SK-N-MC (cell line): ENCODE measurements around the gene SERPINE1.

Experiments
- EZH2 ChIP-seq: fragments of 200-600 bp; sonication (generic); IDR thresholded peaks from one replicate; pipeline ENCODE4 v1.6.1; 2017; ENCODE audit warnings: antibody characterized with exemption
- FOXP2 ChIP-seq: optimal IDR thresholded peaks from 2 replicates; pipeline ENCODE3; 2011; ENCODE audit warnings: mild to moderate bottlenecking, moderate library complexity; ENCODE audit not compliant: insufficient read depth; ENCODE audit errors: extremely low read length, control extremely low read depth
- POLR2AphosphoS5 ChIP-seq: IDR thresholded peaks from 2 replicates; pipeline ENCODE4 v1.6.1; 2012; ENCODE audit warnings: mild to moderate bottlenecking, low read depth, low read length, borderline replicate concordance

DNA sequence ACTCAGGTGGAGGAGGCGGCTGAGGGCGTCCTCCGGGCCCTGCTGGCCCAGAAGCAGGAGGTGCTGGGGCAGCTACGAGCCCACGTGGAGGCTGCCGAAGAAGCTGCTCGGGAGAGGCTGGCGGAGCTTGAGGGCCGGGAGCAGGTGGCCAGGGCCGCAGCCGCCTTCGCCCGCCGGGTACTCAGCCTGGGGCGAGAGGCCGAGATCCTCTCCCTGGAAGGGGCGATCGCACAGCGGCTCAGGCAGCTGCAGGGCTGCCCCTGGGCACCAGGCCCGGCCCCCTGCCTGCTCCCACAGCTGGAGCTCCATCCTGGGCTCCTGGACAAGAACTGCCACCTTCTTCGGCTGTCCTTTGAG is 38.9 kb upstream of the SERPINE1 start:
- TF ChIP-seq POLR2AphosphoS5 (no peak), EZH2 (no peak), FOXP2 (no peak)
